GM12873 (cell line): ENCODE results near the gene SLC22A23.

Source experiments
- CTCF ChIP-seq: IDR thresholded peaks from 2 replicates; pipeline ENCODE4 v1.5.1; 2012; ENCODE audit warnings: low read depth, mild to moderate bottlenecking, moderate library complexity, low read length, control low read depth; ENCODE audit not compliant: insufficient read depth; ENCODE audit errors: missing control alignments

Gene SLC22A23

GRCh38 chr6:3449750-3450305 lies 7.0 kb downstream of the SLC22A23 start:
- no peak for TF ChIP-seq CTCF

- TF ChIP-seq CTCF, result no peak
Measured at GRCh38 chr6:3449321-3449720, 7.5 kb downstream of the SLC22A23 start.

GRCh38 chr6:3447005-3447404 lies 9.8 kb downstream of the SLC22A23 start:
- TF ChIP-seq CTCF, result no peak

GRCh38 chr6:3446184-3446583 lies 10.7 kb downstream of the SLC22A23 start:
- no peak for TF ChIP-seq CTCF

GRCh38 chr6:3444276-3445088 lies 12.4 kb downstream of the SLC22A23 start:
- TF ChIP-seq CTCF, result no peak

- no peak for TF ChIP-seq CTCF
Measured at GRCh38 chr6:3443221-3443515, 13.7 kb downstream of the SLC22A23 start.

- TF ChIP-seq CTCF, result no peak
Measured at GRCh38 chr6:3442431-3443220, 14.2 kb downstream of the SLC22A23 start.
